MCF 10A (cell line): ENCODE data around the gene TRPM1. TPM values are rescaled to one million over a fixed set of nuclear protein-coding genes. Genes with fewer than 3 reads are reported as not detected.

ENCODE experiments used
- BruUV-seq: library from RNA; stranded (reverse); fragments of 400-500 nt; replicated peaks from 2 replicates; lab custom pipeline; 2021; lab: Mats Ljungman, UMichigan
- CTCF ChIA-PET: fragments of 300-600 bp; sonication (Branson Sonifier 250); formaldehyde crosslinking; extraction: SDS; loops from one replicate; lab custom pipeline; 2021; ENCODE audit warnings: antibody characterized with exemption, inconsistent platforms; lab: Yijun Ruan, JAX
- POLR2A ChIA-PET: fragments of 300-600, 350-650 bp; sonication (Branson Sonifier 250); formaldehyde crosslinking; extraction: SDS; loops from one replicate; lab custom pipeline; 2020; ENCODE audit warnings: antibody characterized with exemption, inconsistent platforms; lab: Yijun Ruan, JAX
- DNase-seq: peaks from one replicate; pipeline ENCODE4 v3.0.0-alpha.2; 2018; ENCODE audit not compliant: unreplicated experiment
- H3K27ac Mint-ChIP-seq: one replicate; pipeline ENCODE4 v1.8.0; 2022; ENCODE audit warnings: mild to moderate bottlenecking, low read depth, mixed read lengths; ENCODE audit not compliant: unreplicated experiment
- H3K27me3 Mint-ChIP-seq: one replicate; pipeline ENCODE4 v1.8.0; 2022; ENCODE audit warnings: mixed read lengths; ENCODE audit not compliant: insufficient read depth, unreplicated experiment
- H3K36me3 Mint-ChIP-seq: one replicate; pipeline ENCODE4 v1.8.0; 2022; ENCODE audit warnings: mild to moderate bottlenecking, moderate library complexity, mixed read lengths; ENCODE audit not compliant: insufficient read depth, unreplicated experiment
- H3K4me1 Mint-ChIP-seq: one replicate; pipeline ENCODE4 v1.8.0; 2022; ENCODE audit warnings: mixed read lengths; ENCODE audit not compliant: insufficient read depth, unreplicated experiment
- H3K4me3 Mint-ChIP-seq: one replicate; pipeline ENCODE4 v1.8.0; 2022; ENCODE audit warnings: mild to moderate bottlenecking, moderate library complexity, mixed read lengths; ENCODE audit not compliant: unreplicated experiment
- H3K9me3 Mint-ChIP-seq: one replicate; pipeline ENCODE4 v1.8.0; 2022; ENCODE audit warnings: mixed read lengths; ENCODE audit not compliant: unreplicated experiment
- intact Hi-C: fragments of 100-400 bp; cut with micrococcal nuclease; formaldehyde crosslinking; loops from 2 replicates; pipeline ENCODE4 v1.14.1; 2022
- total RNA-seq: library from RNA; stranded (reverse); gene quantifications from 2 replicates; pipeline ENCODE4 v1.2.3, GENCODE V29; 2022
- TF ChIP-seq, protein P1 (sequence below): fragments of 200-600 bp; IDR thresholded peaks from one replicate; pipeline ENCODE4 v1.8.0; 2022; ENCODE audit warnings: antibody characterized with exemption, mild to moderate bottlenecking; ENCODE audit not compliant: unreplicated experiment

Gene TRPM1
- total RNA-seq, 1 experiment from 2014 or later, result not detected

DNA sequence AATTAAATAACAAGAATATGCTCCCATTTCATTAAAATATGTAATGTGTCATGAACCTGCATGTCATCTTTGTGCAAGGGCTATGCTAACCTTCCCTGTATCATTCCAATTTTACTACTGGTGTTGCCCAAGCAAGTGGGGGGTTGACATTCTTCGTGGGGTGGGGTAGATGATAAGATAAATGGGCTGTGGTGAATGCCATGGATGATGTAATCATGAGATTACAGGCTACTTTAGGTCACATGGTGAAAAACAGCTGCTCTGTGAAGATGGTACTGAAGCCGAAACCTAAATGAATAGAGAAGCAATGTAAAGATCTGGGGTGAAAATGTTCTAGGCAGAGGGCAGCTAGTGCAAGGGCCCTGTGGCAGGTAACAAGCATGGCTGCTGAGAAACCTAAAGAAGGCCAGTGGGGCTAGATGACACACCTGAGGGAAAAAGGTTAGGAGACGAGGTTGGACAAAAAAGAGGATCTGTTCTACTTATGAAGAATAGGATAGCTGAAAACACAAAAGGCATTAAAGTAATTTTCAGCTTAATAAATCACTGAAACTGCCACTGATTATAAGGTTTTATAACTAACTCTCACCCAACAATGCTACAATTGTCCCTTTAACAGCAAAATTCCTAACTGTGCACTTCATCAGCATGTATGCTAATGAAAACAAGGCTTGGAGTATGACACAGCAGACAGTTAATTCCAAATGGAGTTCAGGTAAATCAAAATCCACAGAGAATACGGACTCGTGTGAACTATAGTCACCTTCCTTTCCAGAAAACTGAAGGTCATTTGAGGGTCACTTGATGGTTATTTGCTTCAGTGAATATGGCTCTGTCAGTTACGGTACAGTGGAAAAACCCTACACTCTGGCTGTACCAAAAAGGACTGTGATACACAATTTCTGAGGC lies 145.1 kb downstream of the TRPM1 start:
- CTCF ChIA-PET, result interaction anchor here (0.9 to 1.0 kb wide), 2 partner anchors 26 to 35 kb away, joined by 3 to 4 read pairs; partner anchors contain the start of gene MTMR10

GRCh38 chr15:30954674-30955073 lies 146.9 kb downstream of the TRPM1 start:
- no peaks in the 10 kb centered on the region for H3K27me3 Mint-ChIP-seq
- no TSS peak for BruUV-seq
- H3K4me1 Mint-ChIP-seq, result peaks cover 12% of the 10 kb centered on the region
- intact Hi-C loops, result loop anchor here (2.0 to 5.0 kb wide), 2 partner anchors 38 to 173 kb away; no protein-coding TSS in a partner anchor
- no peaks in the 10 kb centered on the region for H3K9me3 Mint-ChIP-seq
- ChIA-PET CTCF (interaction anchor here (1.7 kb wide), 1 partner anchor 536 kb away, joined by 4 read pairs; no protein-coding TSS in a partner anchor), POLR2A (no interaction called here)
- peaks cover 78% of the 10 kb centered on the region for H3K36me3 Mint-ChIP-seq
- TF ChIP-seq, protein P1, sequence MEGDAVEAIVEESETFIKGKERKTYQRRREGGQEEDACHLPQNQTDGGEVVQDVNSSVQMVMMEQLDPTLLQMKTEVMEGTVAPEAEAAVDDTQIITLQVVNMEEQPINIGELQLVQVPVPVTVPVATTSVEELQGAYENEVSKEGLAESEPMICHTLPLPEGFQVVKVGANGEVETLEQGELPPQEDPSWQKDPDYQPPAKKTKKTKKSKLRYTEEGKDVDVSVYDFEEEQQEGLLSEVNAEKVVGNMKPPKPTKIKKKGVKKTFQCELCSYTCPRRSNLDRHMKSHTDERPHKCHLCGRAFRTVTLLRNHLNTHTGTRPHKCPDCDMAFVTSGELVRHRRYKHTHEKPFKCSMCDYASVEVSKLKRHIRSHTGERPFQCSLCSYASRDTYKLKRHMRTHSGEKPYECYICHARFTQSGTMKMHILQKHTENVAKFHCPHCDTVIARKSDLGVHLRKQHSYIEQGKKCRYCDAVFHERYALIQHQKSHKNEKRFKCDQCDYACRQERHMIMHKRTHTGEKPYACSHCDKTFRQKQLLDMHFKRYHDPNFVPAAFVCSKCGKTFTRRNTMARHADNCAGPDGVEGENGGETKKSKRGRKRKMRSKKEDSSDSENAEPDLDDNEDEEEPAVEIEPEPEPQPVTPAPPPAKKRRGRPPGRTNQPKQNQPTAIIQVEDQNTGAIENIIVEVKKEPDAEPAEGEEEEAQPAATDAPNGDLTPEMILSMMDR, result no peak
- H3K4me3 Mint-ChIP-seq, result no peak overlapping the region
- no peak overlapping the region for H3K27ac Mint-ChIP-seq
- DNase-seq, result peak; percentile 11

More for the DNA sequence above, 145.1 kb downstream of the TRPM1 start:
- H3K36me3 Mint-ChIP-seq, result peaks cover 74% of the 10 kb centered on the region
- no peak for DNase-seq
- intact Hi-C loops, result no loop called here
- H3K27me3 Mint-ChIP-seq, result no peaks in the 10 kb centered on the region
- H3K9me3 Mint-ChIP-seq, result no peaks in the 10 kb centered on the region
- no peak overlapping the region for H3K27ac Mint-ChIP-seq
- H3K4me3 Mint-ChIP-seq, result no peak overlapping the region
- no TSS peak for BruUV-seq
- TF ChIP-seq, protein P1, result no peak
- peaks cover 13% of the 10 kb centered on the region for H3K4me1 Mint-ChIP-seq
- POLR2A ChIA-PET, result interaction anchor here (0.9 kb wide), 1 partner anchor 11 kb away, joined by 3 read pairs; no protein-coding TSS in a partner anchor

DNA sequence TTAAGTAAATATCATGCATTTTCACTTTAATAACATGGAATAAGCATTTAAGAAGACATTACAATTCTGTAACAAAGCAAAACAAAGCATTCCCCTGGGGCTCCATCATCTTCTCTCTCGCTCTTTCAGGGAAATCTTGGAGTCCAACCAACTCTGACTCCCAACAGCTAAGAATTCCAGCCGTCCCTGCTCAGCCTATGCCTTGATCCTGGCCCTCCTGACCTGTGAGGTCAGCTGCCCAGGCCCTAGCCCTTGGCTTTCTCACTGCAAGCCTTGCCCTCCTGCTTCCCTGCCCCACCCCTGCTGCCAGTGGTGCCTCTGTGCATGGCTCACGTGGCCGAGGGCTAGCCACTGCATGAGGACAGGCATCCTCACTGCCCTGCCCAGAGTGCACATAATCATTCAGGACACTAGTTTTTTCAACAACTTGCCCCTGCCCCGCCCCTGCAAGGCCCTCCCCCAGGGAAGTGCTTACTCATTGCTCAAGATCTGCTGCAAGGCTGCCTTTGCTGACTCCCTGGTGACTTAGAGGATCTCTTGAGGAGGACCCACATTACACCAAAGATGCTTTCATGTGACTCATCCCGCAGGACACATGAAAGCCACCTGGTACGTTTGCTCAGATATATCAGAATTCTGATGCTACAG lies 147.7 kb downstream of the TRPM1 start:
- intact Hi-C loops, result loop anchor here (2.0 to 5.0 kb wide), 2 partner anchors 39 to 173 kb away; no protein-coding TSS in a partner anchor
- POLR2A ChIA-PET, result interaction anchor here (0.8 to 2.2 kb wide), 4 partner anchors 8 to 373 kb away, joined by 3 to 6 read pairs (median 4); partner anchors contain the start of genes FAN1, KLF13 and MTMR10
- CTCF ChIA-PET, result interaction anchor here (1.1 to 1.7 kb wide), 3 partner anchors 9 to 536 kb away, joined by 3 to 6 read pairs (median 4); no protein-coding TSS in a partner anchor
- no peak overlapping the region for H3K4me3 Mint-ChIP-seq
- DNase-seq, result peak; percentile 83
- BruUV-seq, result no TSS peak
- no peaks in the 10 kb centered on the region for H3K27me3 Mint-ChIP-seq
- H3K36me3 Mint-ChIP-seq, result peaks cover 81% of the 10 kb centered on the region
- H3K27ac Mint-ChIP-seq, result no peak overlapping the region
- H3K4me1 Mint-ChIP-seq, result peaks cover 12% of the 10 kb centered on the region
- TF ChIP-seq, protein P1, result no peak
- H3K9me3 Mint-ChIP-seq, result no peaks in the 10 kb centered on the region
